Nephron (organoid): ENCODE results near the gene DLGAP1.

Source experiments
- H3K27ac Mint-ChIP-seq, 3 experiments: 2 replicates each; pipeline ENCODE4 v1.8.0; 2020; ENCODE audit warnings: mixed read lengths in 3 of 3, mild to moderate bottlenecking in 2 of 3, moderate library complexity in 1 of 3
- H3K27me3 Mint-ChIP-seq: 2 replicates; pipeline ENCODE4 v1.8.0; 2021; ENCODE audit warnings: low read depth, mild to moderate bottlenecking, moderate library complexity, mixed read lengths
- H3K36me3 Mint-ChIP-seq: 2 replicates; pipeline ENCODE4 v1.8.0; 2020; ENCODE audit warnings: low read depth, mixed read lengths
- H3K4me1 Mint-ChIP-seq: 2 replicates; pipeline ENCODE4 v1.8.0; 2020; ENCODE audit warnings: mixed read lengths
- H3K4me3 Mint-ChIP-seq, 3 experiments: 2 replicates each; pipeline ENCODE4 v1.8.0; 2020; ENCODE audit warnings: mild to moderate bottlenecking in 3 of 3, mixed read lengths in 3 of 3, moderate library complexity in 2 of 3
- H3K9me3 Mint-ChIP-seq: 2 replicates; pipeline ENCODE4 v1.8.0; 2020; ENCODE audit warnings: mixed read lengths
- CTCF ChIP-seq, 3 experiments: fragments of 200-600 bp; sonication (generic); IDR thresholded peaks; one replicate each; pipeline ENCODE4 v1.5.0; 2021; ENCODE audit warnings: antibody characterized with exemption in 3 of 3; ENCODE audit not compliant: unreplicated experiment in 3 of 3

DLGAP1 gene

GRCh38 chr18:3982541-3982940 is 472.6 kb downstream of the DLGAP1 start:
- Mint-ChIP-seq H3K4me3 (no peak overlapping the region), H3K27ac (no peak overlapping the region), H3K4me1 (peaks cover 24% of the 10 kb centered on the region), H3K36me3 (peaks cover 6% of the 10 kb centered on the region), H3K27me3 (no peaks in the 10 kb centered on the region), H3K9me3 (peaks cover 7% of the 10 kb centered on the region)
- TF ChIP-seq CTCF (IDR thresholded peaks at IDR 0.05; ENCODE audit: unreplicated experiment in 3 of 3): no peak

GRCh38 chr18:3979024-3979423 is 476.1 kb downstream of the DLGAP1 start:
- H3K36me3 Mint-ChIP-seq: peaks cover 6% of the 10 kb centered on the region
- no peak overlapping the region for H3K27ac Mint-ChIP-seq
- no peak overlapping the region for H3K4me3 Mint-ChIP-seq
- TF ChIP-seq CTCF (IDR thresholded peaks at IDR 0.05; ENCODE audit: unreplicated experiment in 3 of 3): no peak
- H3K4me1 Mint-ChIP-seq: peaks cover 7% of the 10 kb centered on the region
- peaks cover 7% of the 10 kb centered on the region for H3K9me3 Mint-ChIP-seq
- no peaks in the 10 kb centered on the region for H3K27me3 Mint-ChIP-seq

- Mint-ChIP-seq H3K4me3 (no peak overlapping the region), H3K9me3 (peaks cover under 1% of the 10 kb centered on the region), H3K4me1 (no peaks in the 10 kb centered on the region), H3K36me3 (peaks cover 1% of the 10 kb centered on the region), H3K27ac (peak overlapping the region in 1 of 3 experiments; percentile 8), H3K27me3 (peaks cover 3% of the 10 kb centered on the region)
- TF ChIP-seq CTCF (IDR thresholded peaks at IDR 0.05; ENCODE audit: unreplicated experiment in 3 of 3): no peak
These were observed 481.8 kb downstream of the DLGAP1 start for GRCh38 chr18:3973191-3973850.

DNA sequence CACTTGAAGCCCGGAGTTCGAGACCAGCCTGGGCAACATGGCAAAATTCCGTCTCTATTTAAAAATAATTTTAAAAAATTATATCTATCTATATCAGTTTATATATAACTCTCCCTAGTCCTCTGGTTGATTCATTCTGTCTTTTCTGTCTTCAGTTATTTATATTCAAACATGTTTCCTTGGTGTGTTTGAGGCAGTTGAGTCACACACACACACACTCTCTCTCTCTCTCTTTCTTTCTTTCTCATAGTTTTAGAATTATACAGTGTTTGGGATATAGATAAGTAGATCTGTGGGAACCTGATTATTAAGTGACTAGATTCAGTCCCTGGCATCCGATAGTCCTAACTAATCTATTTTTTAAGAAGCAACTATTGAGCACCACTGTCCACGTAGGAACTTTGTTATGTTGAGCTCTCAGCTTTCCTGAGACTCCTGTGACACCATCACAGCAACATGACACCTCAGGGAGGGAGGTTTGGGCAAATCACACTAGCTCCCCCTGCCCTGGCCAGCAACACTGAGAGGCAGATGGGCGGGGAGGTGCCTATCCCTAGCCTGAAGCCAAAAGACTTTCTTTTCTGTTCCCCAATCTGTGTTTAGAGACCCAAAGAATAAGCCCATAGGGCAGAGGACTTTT is 482.7 kb downstream of the DLGAP1 start:
- H3K4me3 Mint-ChIP-seq: no peak overlapping the region

GRCh38 chr18:3970929-3971328 is 484.2 kb downstream of the DLGAP1 start:
- Mint-ChIP-seq H3K4me3 (no peak overlapping the region), H3K4me1 (peaks cover 6% of the 10 kb centered on the region), H3K27me3 (peaks cover 3% of the 10 kb centered on the region), H3K36me3 (no peaks in the 10 kb centered on the region), H3K27ac (no peak overlapping the region), H3K9me3 (no peaks in the 10 kb centered on the region)
- TF ChIP-seq CTCF (IDR thresholded peaks at IDR 0.05; ENCODE audit: unreplicated experiment in 3 of 3): peak in 1 of 3 experiments; percentile 28

More for the DNA sequence above, 482.7 kb downstream of the DLGAP1 start:
- no peaks in the 10 kb centered on the region for H3K9me3 Mint-ChIP-seq
- peaks cover 3% of the 10 kb centered on the region for H3K27me3 Mint-ChIP-seq
- no peaks in the 10 kb centered on the region for H3K4me1 Mint-ChIP-seq
- no peaks in the 10 kb centered on the region for H3K36me3 Mint-ChIP-seq
- no peak overlapping the region for H3K27ac Mint-ChIP-seq
- no peak for TF ChIP-seq CTCF (IDR thresholded peaks at IDR 0.05; ENCODE audit: unreplicated experiment in 3 of 3)
